MM.1S (cell line): ENCODE measurements around the gene SH3BP4.

Experiments used
- EZH2phosphoT487 ChIP-seq: fragments of 300-600 bp; sonication (generic); IDR thresholded peaks from 2 replicates; pipeline ENCODE4 v1.6.1; 2018; ENCODE audit warnings: antibody characterized with exemption, low read length
- TF ChIP-seq, protein P1 (sequence below): fragments of 300-600 bp; sonication (generic); IDR thresholded peaks from 2 replicates; pipeline ENCODE4 v1.5.1; 2016; ENCODE audit warnings: antibody characterized with exemption, low read length, mixed read lengths

DNA sequence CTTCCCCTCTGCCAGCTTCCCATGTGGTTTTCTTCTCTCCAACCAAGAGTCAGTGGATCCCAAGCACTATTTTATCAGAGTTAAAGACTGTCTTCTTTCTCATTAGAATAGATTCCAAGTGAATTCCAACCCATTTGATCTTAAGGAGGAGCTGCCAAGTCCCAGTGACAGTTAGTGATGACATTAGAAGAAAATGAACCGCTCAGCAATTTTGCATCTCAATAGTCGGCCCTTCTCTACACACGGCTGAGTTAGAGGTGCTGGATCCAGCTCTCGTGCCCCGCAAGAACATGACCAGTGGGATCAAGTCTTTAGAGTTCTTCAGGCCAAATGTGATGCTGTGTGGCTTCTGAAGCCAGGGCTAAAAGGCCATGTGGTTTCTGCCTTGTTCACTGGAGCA lies 132.6 kb downstream of the SH3BP4 start:
- TF ChIP-seq, protein P1, sequence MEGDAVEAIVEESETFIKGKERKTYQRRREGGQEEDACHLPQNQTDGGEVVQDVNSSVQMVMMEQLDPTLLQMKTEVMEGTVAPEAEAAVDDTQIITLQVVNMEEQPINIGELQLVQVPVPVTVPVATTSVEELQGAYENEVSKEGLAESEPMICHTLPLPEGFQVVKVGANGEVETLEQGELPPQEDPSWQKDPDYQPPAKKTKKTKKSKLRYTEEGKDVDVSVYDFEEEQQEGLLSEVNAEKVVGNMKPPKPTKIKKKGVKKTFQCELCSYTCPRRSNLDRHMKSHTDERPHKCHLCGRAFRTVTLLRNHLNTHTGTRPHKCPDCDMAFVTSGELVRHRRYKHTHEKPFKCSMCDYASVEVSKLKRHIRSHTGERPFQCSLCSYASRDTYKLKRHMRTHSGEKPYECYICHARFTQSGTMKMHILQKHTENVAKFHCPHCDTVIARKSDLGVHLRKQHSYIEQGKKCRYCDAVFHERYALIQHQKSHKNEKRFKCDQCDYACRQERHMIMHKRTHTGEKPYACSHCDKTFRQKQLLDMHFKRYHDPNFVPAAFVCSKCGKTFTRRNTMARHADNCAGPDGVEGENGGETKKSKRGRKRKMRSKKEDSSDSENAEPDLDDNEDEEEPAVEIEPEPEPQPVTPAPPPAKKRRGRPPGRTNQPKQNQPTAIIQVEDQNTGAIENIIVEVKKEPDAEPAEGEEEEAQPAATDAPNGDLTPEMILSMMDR = no peak
- no peak for TF ChIP-seq EZH2phosphoT487
